GM12873 (cell line): ENCODE results near the gene ANO9.

Experiments
- TF ChIP-seq, protein P1 (sequence below): IDR thresholded peaks from 2 replicates; pipeline ENCODE4 v1.5.1; 2012; ENCODE audit warnings: low read depth, mild to moderate bottlenecking, moderate library complexity, low read length, control low read depth; ENCODE audit not compliant: insufficient read depth; ENCODE audit errors: missing control alignments

ANO9 gene

DNA sequence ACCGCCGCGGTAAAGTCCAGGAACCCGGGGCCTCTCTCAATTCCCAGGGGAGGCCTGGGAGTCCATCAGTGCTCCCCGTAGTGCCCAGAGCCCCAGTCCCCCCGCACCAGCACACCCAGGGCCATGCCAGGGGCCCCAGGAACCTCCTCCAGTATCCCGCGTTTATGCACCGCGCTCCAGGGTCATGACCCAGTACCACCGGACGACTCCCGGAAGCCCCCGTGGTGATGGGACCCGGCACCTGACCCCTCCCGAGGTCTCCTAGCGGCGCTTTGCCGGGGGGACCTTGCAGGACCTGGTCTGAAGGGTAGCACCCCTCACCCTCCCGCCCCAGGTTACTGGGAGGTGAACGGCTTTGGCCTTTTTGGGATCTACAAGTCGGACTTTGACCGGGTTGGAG lies 61.3 kb downstream of the ANO9 start:
- TF ChIP-seq, protein P1, sequence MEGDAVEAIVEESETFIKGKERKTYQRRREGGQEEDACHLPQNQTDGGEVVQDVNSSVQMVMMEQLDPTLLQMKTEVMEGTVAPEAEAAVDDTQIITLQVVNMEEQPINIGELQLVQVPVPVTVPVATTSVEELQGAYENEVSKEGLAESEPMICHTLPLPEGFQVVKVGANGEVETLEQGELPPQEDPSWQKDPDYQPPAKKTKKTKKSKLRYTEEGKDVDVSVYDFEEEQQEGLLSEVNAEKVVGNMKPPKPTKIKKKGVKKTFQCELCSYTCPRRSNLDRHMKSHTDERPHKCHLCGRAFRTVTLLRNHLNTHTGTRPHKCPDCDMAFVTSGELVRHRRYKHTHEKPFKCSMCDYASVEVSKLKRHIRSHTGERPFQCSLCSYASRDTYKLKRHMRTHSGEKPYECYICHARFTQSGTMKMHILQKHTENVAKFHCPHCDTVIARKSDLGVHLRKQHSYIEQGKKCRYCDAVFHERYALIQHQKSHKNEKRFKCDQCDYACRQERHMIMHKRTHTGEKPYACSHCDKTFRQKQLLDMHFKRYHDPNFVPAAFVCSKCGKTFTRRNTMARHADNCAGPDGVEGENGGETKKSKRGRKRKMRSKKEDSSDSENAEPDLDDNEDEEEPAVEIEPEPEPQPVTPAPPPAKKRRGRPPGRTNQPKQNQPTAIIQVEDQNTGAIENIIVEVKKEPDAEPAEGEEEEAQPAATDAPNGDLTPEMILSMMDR: no peak

DNA sequence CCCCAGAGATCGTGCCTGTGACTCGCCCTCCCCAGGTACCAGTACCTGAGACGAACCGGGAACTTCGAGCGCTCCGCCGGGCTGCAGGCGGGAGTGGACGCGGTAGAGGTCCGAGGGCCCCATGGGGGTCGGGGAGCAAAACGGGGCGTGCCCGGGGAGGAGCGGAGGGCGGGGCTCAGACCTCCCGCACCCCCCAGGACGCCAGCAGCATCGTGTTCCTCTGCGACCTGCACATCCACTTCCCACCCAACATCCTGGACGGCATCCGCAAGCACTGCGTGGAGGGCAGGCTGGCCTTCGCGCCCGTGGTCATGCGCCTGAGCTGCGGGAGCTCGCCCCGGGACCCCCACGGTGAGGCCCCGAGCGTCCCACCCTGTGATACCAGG lies 61.7 kb downstream of the ANO9 start:
- TF ChIP-seq, protein P1: no peak

DNA sequence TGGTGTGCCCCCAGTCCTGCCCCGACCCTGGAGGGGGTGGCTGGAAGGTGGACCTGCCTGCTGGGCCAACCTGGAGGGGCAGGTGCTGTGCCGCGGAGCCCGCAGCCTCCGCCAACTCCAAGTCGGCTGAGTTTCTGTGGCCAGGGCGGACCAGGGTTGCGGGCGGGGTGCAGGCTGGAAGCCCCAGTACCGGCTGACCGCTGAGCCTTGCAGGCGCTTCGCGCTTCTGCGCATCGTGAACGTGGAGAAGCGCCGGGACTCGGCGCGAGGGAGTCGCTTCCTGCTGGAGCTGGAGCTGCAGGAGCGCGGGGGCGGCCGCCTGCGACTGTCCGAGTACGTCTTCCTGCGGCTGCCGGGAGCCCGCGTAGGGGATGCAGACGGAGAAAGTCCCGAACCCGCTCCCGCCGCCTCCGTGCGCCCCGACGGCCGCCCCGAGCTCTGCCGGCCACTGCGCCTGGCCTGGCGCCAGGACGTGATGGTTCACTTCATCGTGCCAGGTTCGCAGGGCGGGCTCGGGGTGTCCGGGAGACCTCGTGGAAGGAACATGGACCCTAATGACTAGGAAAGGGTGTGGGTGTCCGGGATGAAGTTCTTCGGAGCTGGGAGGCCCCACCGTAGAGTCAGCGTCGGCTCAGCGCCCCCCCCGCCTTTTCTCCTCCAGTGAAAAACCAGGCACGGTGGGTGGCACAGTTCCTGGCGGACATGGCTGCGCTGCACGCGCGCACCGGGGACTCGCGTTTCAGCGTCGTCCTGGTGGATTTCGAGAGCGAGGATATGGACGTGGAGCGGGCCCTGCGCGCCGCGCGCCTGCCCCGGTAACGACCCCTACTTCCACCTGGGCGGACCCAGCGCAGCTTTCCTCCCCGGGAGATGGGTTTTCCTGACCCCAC lies 62.4 kb downstream of the ANO9 start:
- TF ChIP-seq, protein P1: no peak

DNA sequence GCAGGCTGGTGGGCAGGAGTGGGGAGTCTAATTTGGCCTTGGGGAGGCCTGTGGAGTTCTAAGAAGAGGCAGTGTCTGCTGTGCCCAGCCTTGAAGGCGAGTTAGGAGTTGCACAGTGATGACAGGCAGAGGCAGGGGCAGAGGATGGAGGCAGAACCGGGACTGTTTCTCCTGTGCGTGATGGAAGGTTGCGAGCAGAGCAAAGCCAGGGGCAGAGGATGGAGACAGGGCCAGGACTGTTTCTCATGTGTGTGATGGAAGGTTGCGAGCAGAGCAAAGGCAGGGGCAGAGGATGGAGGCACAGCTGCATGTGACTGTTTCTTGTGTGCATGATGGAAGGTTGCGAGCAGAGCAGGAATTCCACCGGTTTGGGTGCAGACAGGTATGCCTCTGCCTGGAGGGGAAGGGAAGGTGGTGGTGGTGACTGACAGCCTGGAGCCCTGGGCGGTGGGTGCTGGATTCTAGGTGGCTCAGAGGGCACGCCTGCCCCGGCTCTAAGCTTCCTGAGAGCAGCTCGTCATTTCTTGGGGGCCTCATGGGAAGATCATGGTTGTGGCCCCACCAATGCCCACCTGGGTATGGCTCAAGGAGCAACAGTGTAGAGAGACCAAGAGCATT lies 63.8 kb downstream of the ANO9 start:
- TF ChIP-seq, protein P1: no peak

DNA sequence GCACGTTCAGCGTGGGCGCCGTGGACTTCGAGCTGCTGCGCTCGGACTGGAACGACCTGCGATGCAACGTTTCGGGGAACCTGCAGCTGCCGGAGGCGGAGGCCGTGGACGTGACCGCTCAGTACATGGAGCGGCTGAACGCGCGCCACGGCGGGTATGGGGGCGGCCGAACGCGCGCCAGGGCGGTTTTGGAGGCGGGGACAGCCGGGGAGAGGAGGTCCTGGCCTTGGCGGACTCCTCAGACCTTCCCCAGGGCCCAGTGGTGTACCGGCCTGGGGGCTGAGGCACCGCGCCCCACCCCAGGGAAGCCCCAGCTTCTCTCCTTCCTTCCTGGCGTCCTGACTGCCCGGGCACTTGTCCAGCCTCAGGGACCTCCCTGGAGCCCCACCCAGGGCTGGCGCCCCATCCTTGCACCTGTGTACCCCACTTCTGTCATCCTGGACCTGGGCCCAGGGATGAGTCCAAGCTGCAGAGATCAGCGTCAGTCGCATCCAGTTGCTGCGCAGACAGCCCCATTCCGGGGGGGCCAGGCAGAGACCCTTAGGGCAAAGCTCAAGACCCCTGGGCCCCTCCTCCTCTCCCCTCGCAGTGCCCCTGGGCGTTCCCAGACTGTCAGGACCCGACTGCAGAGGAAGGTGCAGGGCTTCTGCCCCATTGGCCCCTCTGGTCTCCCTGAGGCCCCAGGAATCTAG lies 64.5 kb downstream of the ANO9 start:
- TF ChIP-seq, protein P1: no peak

DNA sequence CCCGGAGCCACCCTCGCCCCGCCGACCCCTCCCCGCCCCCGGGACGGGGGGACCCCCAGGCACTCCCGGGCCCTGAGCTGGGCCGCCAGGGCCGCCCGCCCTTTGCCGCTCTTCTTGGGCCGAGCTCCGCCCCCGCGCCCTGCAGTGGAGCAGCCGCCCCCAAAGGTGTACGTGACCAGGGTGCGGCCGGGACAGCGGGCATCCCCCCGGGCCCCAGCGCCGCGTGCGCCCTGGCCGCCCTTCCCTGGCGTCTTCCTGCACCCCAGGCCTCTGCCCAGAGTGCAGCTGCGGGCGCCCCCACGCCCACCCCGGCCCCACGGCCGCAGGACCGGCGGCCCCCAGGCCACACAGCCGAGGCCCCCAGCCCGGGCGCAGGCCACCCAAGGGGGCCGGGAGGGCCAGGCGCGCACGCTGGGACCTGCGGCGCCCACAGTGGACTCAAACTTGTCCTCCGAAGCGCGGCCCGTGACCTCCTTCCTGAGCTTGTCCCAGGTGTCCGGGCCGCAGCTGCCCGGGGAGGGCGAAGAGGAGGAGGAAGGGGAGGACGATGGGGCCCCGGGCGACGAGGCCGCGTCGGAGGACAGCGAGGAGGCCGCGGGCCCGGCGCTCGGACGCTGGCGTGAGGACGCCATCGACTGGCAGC lies 65.2 kb downstream of the ANO9 start:
- TF ChIP-seq, protein P1: no peak
